DOHH2 (cell line): ENCODE results near the gene NPRL2.

ENCODE experiments used
- EZH2phosphoT487 ChIP-seq: fragments of 200-600 bp; sonication (generic); IDR thresholded peaks from 2 replicates; pipeline ENCODE4 v1.6.1; 2017; ENCODE audit warnings: borderline replicate concordance, mild to moderate bottlenecking, antibody characterized with exemption, low read length, moderate library complexity, mixed read lengths
- TF ChIP-seq, protein P1 (sequence below): fragments of 200-600 bp; sonication (generic); IDR thresholded peaks from one replicate; pipeline ENCODE4 v1.5.1; 2014; ENCODE audit warnings: antibody characterized with exemption, mild to moderate bottlenecking, low read depth, low read length; ENCODE audit not compliant: poor library complexity, severe bottlenecking

DNA sequence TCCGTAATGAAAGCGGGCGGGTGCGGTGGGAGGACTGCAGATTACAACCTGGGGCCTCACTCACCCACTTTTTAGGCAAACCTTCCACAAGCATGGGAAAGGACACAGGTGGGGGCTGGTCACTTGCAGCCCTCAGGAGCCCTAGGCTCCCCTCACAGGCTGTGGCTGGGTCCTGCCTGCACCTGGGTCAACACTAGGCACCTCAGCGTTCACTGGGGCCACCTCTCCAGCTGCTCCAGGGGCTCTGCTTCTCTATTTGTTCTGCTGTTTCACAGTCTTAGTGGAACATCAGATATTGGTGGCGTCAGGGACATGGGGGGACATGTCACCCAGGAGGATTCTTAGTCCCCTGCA is 38.8 kb upstream of the NPRL2 start:
- TF ChIP-seq, protein P1, sequence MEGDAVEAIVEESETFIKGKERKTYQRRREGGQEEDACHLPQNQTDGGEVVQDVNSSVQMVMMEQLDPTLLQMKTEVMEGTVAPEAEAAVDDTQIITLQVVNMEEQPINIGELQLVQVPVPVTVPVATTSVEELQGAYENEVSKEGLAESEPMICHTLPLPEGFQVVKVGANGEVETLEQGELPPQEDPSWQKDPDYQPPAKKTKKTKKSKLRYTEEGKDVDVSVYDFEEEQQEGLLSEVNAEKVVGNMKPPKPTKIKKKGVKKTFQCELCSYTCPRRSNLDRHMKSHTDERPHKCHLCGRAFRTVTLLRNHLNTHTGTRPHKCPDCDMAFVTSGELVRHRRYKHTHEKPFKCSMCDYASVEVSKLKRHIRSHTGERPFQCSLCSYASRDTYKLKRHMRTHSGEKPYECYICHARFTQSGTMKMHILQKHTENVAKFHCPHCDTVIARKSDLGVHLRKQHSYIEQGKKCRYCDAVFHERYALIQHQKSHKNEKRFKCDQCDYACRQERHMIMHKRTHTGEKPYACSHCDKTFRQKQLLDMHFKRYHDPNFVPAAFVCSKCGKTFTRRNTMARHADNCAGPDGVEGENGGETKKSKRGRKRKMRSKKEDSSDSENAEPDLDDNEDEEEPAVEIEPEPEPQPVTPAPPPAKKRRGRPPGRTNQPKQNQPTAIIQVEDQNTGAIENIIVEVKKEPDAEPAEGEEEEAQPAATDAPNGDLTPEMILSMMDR = no peak
- no peak for TF ChIP-seq EZH2phosphoT487
